Kidney (tissue), 14 donors: Measurements from ENCODE around the gene EIF5A. TPM values are rescaled to one million over a fixed set of nuclear protein-coding genes. Genes with fewer than 3 reads are reported as not detected.

Experiments
- DNase-seq, 5 donors: peaks; one replicate each; pipeline ENCODE4 v3.0.0-alpha.2; 2013 to 2020
- FAIRE-seq: peaks from 2 replicates; lab custom pipeline; 2012; peaks lifted over from hg19 to GRCh38; lab: Jason Lieb, UNC
- H3K27ac ChIP-seq, 2 donors: one replicate each; pipeline ENCODE4 v1.7.0; 2013; ENCODE audit warnings: low read depth in 2 of 2, low read length in 2 of 2, inconsistent platforms in 1 of 2
- H3K27me3 ChIP-seq: one replicate; pipeline ENCODE4 v1.7.1; 2013; ENCODE audit warnings: low read length, inconsistent platforms; ENCODE audit not compliant: control insufficient read depth, insufficient read depth
- H3K36me3 ChIP-seq, 3 donors: one replicate each; pipeline versions ENCODE4 v1.7.0 to v1.7.1; 2013; ENCODE audit warnings: low read length in 3 of 3, control low read depth in 1 of 3, inconsistent platforms in 1 of 3; ENCODE audit not compliant: insufficient read depth in 3 of 3, control insufficient read depth in 2 of 3
- H3K4me1 ChIP-seq, 3 donors: one replicate each; pipeline versions ENCODE4 v1.7.0 to v1.7.1; 2013; ENCODE audit warnings: low read length in 3 of 3, inconsistent platforms in 1 of 3, low read depth in 1 of 3; ENCODE audit not compliant: control insufficient read depth in 2 of 3, insufficient read depth in 2 of 3
- H3K4me3 ChIP-seq, 3 donors: one replicate each; pipeline versions ENCODE4 v1.7.0 to v1.8.1; 2013; ENCODE audit warnings: low read length in 3 of 3, control low read depth in 1 of 3, inconsistent platforms in 1 of 3
- H3K9ac ChIP-seq, 3 donors: one replicate each; pipeline versions ENCODE4 v1.7.0 to v1.7.1; 2013; ENCODE audit warnings: low read length in 3 of 3, control low read depth in 1 of 3, inconsistent platforms in 1 of 3
- H3K9me3 ChIP-seq, 3 donors: one replicate each; pipeline versions ENCODE4 v1.7.0 to v1.7.1; 2013; ENCODE audit warnings: low read length in 3 of 3, control low read depth in 1 of 3, inconsistent platforms in 1 of 3; ENCODE audit not compliant: control insufficient read depth in 2 of 3, insufficient read depth in 1 of 3
- intact Hi-C: fragments of 100-400 bp; cut with DNase I; formaldehyde crosslinking; loops from one replicate; pipeline ENCODE4 v1.11.1; 2022
- polyA plus RNA-seq: library from polyadenylated mRNA; stranded (reverse); fragments of 350-450 nt; fragmentation: Illumina TruSeq; extraction: RNeasy Lipid Tissue Mini Kit (QIAGEN cat#74804); gene quantifications from one replicate; pipeline ENCODE4 v1.2.3, GENCODE V29; 2014; ENCODE audit warnings: low read depth, low replicate concordance; ENCODE audit not compliant: insufficient read depth
- total RNA-seq: library from RNA; stranded (reverse); fragmentation: NEBNext Ultra II Directional; extraction: Animal tissue kit (Norgen Biotek cat#: 25700); gene quantifications from one replicate; pipeline ENCODE4 v1.2.1, GENCODE V29; 2021
- TF ChIP-seq, protein P1 (sequence below): IDR thresholded peaks from 3 replicates; pipeline ENCODE4 v1.5.1; 2012; ENCODE audit warnings: mild to moderate bottlenecking, moderate library complexity, borderline replicate concordance; ENCODE audit not compliant: insufficient read depth; ENCODE audit errors: extremely low read depth
- donor health status: control.
- donor health status: control.
- donor health status: control.
- donor health status: control.
- donor health status: control.
- donor health status: DM: yes; HTN: yes; CAD: no.
- donor health status: Normal renal cell carcinoma (clear cell type).

Gene EIF5A
- total and polyA plus RNA-seq, 2 donors from 2014 or later = 306 to 434 TPM

DNA sequence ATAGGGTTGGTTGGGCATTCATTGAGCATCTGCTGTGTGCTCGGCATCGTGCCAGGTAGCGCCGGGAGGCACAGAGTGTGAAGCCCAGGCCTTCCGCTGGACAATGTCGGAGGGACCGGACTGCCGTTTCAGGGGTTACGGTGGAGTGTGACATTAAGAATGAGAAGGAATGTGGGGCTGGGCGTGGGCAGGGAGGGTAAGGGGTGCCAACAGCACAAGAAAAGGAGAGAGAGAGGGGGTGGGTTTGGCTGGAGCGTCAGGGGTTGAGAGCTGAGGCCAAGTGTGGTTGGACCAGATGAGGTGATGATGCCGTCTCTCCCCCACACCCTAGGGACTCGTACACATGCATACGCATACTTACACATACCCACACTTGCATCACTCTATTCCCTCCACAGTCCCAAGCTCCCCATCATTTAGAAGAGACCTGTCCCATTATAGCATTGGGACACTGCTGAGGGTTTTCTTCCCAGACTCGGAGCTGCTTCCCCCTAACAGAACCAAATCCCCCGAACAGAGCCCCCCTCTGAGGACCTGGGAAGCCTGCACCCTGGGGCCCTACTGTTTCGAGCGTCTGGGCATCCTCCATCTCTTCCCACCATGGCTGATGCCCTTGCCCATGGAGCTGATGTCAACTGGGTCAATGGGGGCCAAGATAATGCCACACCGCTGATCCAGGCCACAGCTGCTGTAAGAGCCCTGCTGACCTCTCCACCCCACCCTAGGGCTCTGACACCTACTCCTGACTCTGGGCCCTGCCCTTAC lies 41.2 kb downstream of the EIF5A start:
- FAIRE-seq = no peak
- Histone ChIP-seq H3K4me1 (peaks cover 3 to 19% (median 13%) of the 10 kb centered on the region in 3 donors), H3K27me3 (no peaks in the 10 kb centered on the region), H3K27ac (no peak overlapping the region), H3K9me3 (no peaks in the 10 kb centered on the region), H3K4me3 (no peak overlapping the region), H3K36me3 (no peaks in the 10 kb centered on the region), H3K9ac (no peak overlapping the region)
- intact Hi-C loops = no loop called here
- peak in 2 of 5 donors; percentile 66 to 67 for DNase-seq
- TF ChIP-seq, protein P1, sequence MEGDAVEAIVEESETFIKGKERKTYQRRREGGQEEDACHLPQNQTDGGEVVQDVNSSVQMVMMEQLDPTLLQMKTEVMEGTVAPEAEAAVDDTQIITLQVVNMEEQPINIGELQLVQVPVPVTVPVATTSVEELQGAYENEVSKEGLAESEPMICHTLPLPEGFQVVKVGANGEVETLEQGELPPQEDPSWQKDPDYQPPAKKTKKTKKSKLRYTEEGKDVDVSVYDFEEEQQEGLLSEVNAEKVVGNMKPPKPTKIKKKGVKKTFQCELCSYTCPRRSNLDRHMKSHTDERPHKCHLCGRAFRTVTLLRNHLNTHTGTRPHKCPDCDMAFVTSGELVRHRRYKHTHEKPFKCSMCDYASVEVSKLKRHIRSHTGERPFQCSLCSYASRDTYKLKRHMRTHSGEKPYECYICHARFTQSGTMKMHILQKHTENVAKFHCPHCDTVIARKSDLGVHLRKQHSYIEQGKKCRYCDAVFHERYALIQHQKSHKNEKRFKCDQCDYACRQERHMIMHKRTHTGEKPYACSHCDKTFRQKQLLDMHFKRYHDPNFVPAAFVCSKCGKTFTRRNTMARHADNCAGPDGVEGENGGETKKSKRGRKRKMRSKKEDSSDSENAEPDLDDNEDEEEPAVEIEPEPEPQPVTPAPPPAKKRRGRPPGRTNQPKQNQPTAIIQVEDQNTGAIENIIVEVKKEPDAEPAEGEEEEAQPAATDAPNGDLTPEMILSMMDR = no peak

DNA sequence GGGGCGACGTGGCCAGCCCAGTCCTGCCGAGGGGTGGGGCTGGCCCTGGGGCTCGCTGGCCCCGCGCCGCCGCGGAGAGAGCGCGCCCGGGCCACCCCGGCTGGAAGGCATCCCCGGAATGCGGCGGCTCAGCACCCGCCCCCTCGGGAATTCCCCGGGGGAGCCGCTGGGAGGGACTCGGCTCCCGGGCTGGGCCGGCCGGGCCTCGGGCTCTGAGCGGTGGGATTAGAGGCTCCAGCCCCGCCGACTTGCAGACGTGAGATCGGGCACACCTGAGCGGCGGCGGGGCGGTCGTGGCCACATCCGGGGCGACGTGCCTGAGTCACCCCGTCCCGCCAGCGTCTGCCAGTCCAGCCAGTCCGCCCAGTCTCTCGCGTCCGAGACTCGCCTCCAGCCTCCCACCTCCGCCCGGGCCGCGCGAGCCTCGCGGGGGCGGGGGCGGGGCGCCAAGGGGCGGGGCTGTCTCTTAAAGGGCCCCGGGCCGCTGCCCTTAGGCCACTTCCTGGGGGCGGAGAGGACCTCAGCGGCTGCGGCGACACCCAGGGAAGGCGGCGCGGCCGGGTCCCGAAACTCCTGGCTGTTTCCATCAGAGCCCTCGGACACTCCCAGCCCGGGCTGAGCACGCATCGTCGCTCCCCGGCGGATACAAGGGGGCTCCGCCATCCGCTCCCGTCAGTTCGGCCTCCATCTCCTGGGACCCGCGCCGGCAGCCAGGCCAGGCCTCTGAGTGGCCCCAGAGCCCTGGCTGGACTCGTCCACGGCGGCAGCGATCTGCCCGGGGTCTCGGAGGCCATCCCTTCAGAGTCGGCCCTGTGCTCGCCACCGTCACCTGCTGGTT lies 44.5 kb downstream of the EIF5A start, which contains the start of gene KCTD11:
Gene KCTD11, plus strand, starts transcription at position 498 of the 838 bp plus-strand sequence.
- H3K4me3 ChIP-seq = peak within 1 kb of the TSS; percentile 63 to 88 (median 81)
- peak within 1 kb of the TSS; percentile 44 to 94 (median 94) for H3K9ac ChIP-seq
- no peaks in the 10 kb centered on the region for H3K27me3 ChIP-seq
- peaks cover 3 to 25% (median 13%) of the 10 kb centered on the region in 3 donors for H3K4me1 ChIP-seq
- DNase-seq = peak; percentile 88 to 98 (median 93)
- no peaks in the 10 kb centered on the region for H3K9me3 ChIP-seq
- TF ChIP-seq, protein P1 = no peak
- no peaks in the 10 kb centered on the region for H3K36me3 ChIP-seq
- peak within 1 kb of the TSS; percentile 97 to 98 for H3K27ac ChIP-seq
- no peak for FAIRE-seq
- intact Hi-C loops = no loop called here

DNA sequence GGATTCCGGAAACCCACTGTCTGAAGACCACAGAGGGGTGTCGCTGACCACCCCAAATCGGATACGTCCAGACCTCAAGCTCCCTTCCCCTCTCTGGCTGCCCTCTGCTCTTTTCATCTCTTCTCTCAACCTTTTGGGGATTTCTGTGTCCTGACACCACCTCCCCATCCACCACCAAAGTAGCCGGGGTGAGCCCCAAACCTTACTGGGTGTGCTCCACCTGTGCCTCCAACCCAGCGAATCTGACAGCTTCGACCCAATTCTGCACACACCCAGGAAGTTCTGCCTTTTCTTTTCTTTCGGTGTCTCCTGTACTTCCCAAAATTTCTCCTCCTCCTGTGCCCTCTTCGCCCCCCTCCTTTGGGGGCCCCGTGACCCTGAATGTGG lies 45.1 kb downstream of the EIF5A start:
- Histone ChIP-seq H3K27me3 (no peaks in the 10 kb centered on the region), H3K4me1 (peaks cover 3 to 25% (median 13%) of the 10 kb centered on the region in 3 donors), H3K9ac (peak overlapping the region in 2 of 3 donors; percentile 92 to 94), H3K27ac (peak overlapping the region; percentile 97 to 98), H3K9me3 (no peaks in the 10 kb centered on the region), H3K4me3 (peak overlapping the region; percentile 62 to 88 (median 81)), H3K36me3 (no peaks in the 10 kb centered on the region)
- TF ChIP-seq, protein P1 = peak; percentile 40
- no peak for FAIRE-seq
- intact Hi-C loops = no loop called here
- no peak for DNase-seq
